ENCODE results near the gene MMEL1.

Gene MMEL1

DNA sequence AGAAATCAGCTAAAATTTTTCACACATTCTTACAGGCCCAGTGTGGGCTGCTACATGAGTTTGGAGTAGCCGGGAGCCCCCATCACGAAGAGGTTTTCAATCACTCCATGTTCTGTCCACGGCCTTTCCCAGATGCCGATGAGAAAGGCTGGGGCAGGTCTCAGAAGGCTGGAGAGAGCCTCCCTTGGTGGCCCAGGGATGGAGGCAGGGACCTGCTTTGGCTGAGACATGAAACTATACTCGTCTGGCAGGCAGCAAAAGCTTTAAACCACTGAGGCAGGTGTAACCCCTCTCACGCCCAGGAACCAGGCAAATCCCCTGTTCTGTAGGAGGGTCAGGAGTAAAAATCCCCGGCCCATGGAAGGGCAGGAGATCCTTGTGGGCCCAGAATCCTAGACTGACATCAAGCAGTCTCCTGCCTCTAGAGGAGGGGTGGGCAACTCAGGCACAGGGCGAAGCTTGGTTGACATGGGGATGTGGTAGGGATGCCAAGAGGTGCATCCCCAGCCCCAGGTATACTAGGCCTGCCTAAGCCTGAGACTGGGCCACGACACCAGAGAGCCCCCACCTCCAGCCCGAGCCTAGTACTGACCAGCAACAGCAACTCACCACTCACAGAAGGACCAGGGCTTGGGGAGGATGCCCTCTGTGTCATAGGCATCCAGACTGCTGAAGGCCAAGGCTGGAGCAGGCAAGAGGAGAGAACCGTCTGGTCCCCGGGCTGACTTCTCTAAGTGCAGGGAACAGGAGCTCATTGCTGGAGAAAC, 9.1 kb downstream of the MMEL1 start:
- no peaks in the 10 kb centered on the region for H3K79me1 ChIP-seq (ENCODE audit: low read length)
- H2BK12ac ChIP-seq (ENCODE audit: low read length), result no peak overlapping the region
- no peaks in the 10 kb centered on the region for H3K4me1 ChIP-seq (ENCODE audit: control insufficient read depth in 1 of 2, insufficient read depth in 2 of 2, low read length in 2 of 2)
- no peak overlapping the region for H2AK5ac ChIP-seq (ENCODE audit: low read length)
- H3K36me3 ChIP-seq (ENCODE audit: control insufficient read depth in 1 of 2, insufficient read depth in 2 of 2, low read length in 2 of 2), result no peaks in the 10 kb centered on the region
- H3K9ac ChIP-seq (ENCODE audit: low read length), result no peak overlapping the region
- H2AFZ ChIP-seq (ENCODE audit: insufficient read depth, low read length, poor library complexity), result no peak overlapping the region
- no peak overlapping the region for H2BK5ac ChIP-seq (ENCODE audit: low read depth, low read length, poor library complexity)
- H3K4me3 ChIP-seq (ENCODE audit: low read depth, low read length), result no peak overlapping the region
- H4K12ac ChIP-seq (ENCODE audit: low read depth, low read length), result no peak overlapping the region
- H3K9me3 ChIP-seq (ENCODE audit: insufficient read depth, low read depth, low read length), result peaks cover 21% of the 10 kb centered on the region
- no peak for DNase-seq
- H4K91ac ChIP-seq (ENCODE audit: low read depth, low read length), result no peak overlapping the region
- no peak overlapping the region for H2BK120ac ChIP-seq (ENCODE audit: insufficient read depth, low read length, poor library complexity)
- H3K4me2 ChIP-seq (ENCODE audit: low read length), result no peak overlapping the region
- H3K14ac ChIP-seq (ENCODE audit: low read length), result no peak overlapping the region
- WGBS (ENCODE audit: extremely low coverage, insufficient coverage, insufficient read length), result no CpG with 5 or more reads among the region's 12 CpGs
- no peak overlapping the region for H3K4ac ChIP-seq (ENCODE audit: low read depth, low read length)
- H3K18ac ChIP-seq (ENCODE audit: low read length), result no peak overlapping the region
- no peak overlapping the region for H3K23ac ChIP-seq (ENCODE audit: low read length)
- H3K27me3 ChIP-seq (ENCODE audit: insufficient read depth, low read length), result peaks cover 11% of the 10 kb centered on the region
- H3K27ac ChIP-seq (ENCODE audit: low read depth, low read length), result no peak overlapping the region
- H4K8ac ChIP-seq (ENCODE audit: low read depth, low read length), result no peak overlapping the region
- H3K79me2 ChIP-seq (ENCODE audit: control insufficient read depth, insufficient read depth, low read length, poor library complexity), result no peaks in the 10 kb centered on the region

DNA sequence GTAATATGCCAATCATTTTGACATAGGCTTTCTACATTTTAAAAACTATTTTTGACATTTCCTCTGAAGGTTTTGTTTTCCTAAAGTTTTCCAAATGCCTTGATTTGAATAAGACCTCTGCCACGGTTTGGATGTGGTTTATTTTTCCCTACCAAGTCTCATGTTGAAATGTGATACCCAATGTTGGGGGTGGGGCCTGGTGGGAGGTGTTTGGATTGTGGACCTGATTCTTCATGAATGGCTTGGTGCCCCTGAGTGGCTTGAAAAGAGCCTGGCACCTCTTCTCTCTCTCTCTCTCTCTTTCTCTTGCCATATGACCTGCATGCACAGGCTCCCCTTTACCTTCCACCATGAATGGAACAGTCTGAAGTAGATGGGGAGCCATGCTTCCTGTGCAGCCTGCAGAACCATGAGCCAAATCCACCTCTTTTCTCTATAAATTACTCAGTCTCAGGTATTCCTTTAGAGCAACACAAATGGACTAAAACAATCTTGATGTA, 14.8 kb downstream of the MMEL1 start:
- Histone ChIP-seq H4K91ac (ENCODE audit: low read depth, low read length) (no peak overlapping the region), H3K9me3 (ENCODE audit: insufficient read depth, low read depth, low read length) (peaks cover 18% of the 10 kb centered on the region), H3K9ac (ENCODE audit: low read length) (no peak overlapping the region), H3K79me2 (ENCODE audit: control insufficient read depth, insufficient read depth, low read length, poor library complexity) (no peaks in the 10 kb centered on the region), H3K4me2 (ENCODE audit: low read length) (no peak overlapping the region), H3K4ac (ENCODE audit: low read depth, low read length) (no peak overlapping the region), H4K8ac (ENCODE audit: low read depth, low read length) (no peak overlapping the region), H3K23ac (ENCODE audit: low read length) (no peak overlapping the region), H3K18ac (ENCODE audit: low read length) (no peak overlapping the region), H2BK12ac (ENCODE audit: low read length) (no peak overlapping the region), H3K4me1 (ENCODE audit: control insufficient read depth in 1 of 2, insufficient read depth in 2 of 2, low read length in 2 of 2) (no peaks in the 10 kb centered on the region), H2BK120ac (ENCODE audit: insufficient read depth, low read length, poor library complexity) (no peak overlapping the region), H3K14ac (ENCODE audit: low read length) (no peak overlapping the region), H3K79me1 (ENCODE audit: low read length) (no peaks in the 10 kb centered on the region), H2AK5ac (ENCODE audit: low read length) (no peak overlapping the region), H3K4me3 (ENCODE audit: low read depth, low read length) (no peak overlapping the region), H3K27me3 (ENCODE audit: insufficient read depth, low read length) (no peaks in the 10 kb centered on the region), H2AFZ (ENCODE audit: insufficient read depth, low read length, poor library complexity) (no peak overlapping the region), H3K27ac (ENCODE audit: low read depth, low read length) (no peak overlapping the region), H4K12ac (ENCODE audit: low read depth, low read length) (no peak overlapping the region), H3K36me3 (ENCODE audit: control insufficient read depth in 1 of 2, insufficient read depth in 2 of 2, low read length in 2 of 2) (no peaks in the 10 kb centered on the region), H2BK5ac (ENCODE audit: low read depth, low read length, poor library complexity) (no peak overlapping the region)
- no CpG with 5 or more reads among the region's 1 CpG for WGBS (ENCODE audit: extremely low coverage, insufficient coverage, insufficient read length)
- no peak for DNase-seq

DNA sequence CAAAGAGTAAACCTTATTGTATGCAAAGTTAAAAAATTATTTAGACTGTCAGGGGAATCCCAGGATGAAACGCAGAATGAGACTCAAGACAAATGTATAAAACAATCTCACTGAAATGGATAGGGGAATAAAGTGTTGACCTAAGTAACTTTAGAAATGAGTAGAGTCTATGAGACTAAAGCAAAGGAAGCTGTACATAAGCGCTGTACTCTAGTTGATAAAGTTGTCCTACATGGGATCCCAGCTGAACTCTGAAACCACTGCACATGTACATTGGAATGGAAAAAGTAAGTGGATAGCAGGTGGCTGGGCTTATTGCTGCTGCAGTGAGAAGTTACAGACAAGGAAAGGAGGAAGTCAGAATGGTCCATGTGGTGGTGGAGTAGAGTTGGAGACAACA, 18.7 kb downstream of the MMEL1 start:
- H4K12ac ChIP-seq (ENCODE audit: low read depth, low read length), result no peak overlapping the region
- no peak for DNase-seq
- no peak overlapping the region for H2AFZ ChIP-seq (ENCODE audit: insufficient read depth, low read length, poor library complexity)
- no peak overlapping the region for H3K27ac ChIP-seq (ENCODE audit: low read depth, low read length)
- no peak overlapping the region for H2BK120ac ChIP-seq (ENCODE audit: insufficient read depth, low read length, poor library complexity)
- no peak overlapping the region for H3K4me2 ChIP-seq (ENCODE audit: low read length)
- H4K91ac ChIP-seq (ENCODE audit: low read depth, low read length), result no peak overlapping the region
- no peak overlapping the region for H3K18ac ChIP-seq (ENCODE audit: low read length)
- no peak overlapping the region for H3K4ac ChIP-seq (ENCODE audit: low read depth, low read length)
- H3K9ac ChIP-seq (ENCODE audit: low read length), result no peak overlapping the region
- H2BK5ac ChIP-seq (ENCODE audit: low read depth, low read length, poor library complexity), result no peak overlapping the region
- no peaks in the 10 kb centered on the region for H3K4me1 ChIP-seq (ENCODE audit: control insufficient read depth in 1 of 2, insufficient read depth in 2 of 2, low read length in 2 of 2)
- H3K27me3 ChIP-seq (ENCODE audit: insufficient read depth, low read length), result no peaks in the 10 kb centered on the region
- H3K79me2 ChIP-seq (ENCODE audit: control insufficient read depth, insufficient read depth, low read length, poor library complexity), result no peaks in the 10 kb centered on the region
- H4K8ac ChIP-seq (ENCODE audit: low read depth, low read length), result no peak overlapping the region
- H3K23ac ChIP-seq (ENCODE audit: low read length), result no peak overlapping the region
- no peak overlapping the region for H2AK5ac ChIP-seq (ENCODE audit: low read length)
- H3K36me3 ChIP-seq (ENCODE audit: control insufficient read depth in 1 of 2, insufficient read depth in 2 of 2, low read length in 2 of 2), result no peaks in the 10 kb centered on the region
- H3K14ac ChIP-seq (ENCODE audit: low read length), result no peak overlapping the region
- H3K4me3 ChIP-seq (ENCODE audit: low read depth, low read length), result no peak overlapping the region
- peaks cover 21% of the 10 kb centered on the region for H3K9me3 ChIP-seq (ENCODE audit: insufficient read depth, low read depth, low read length)
- WGBS (ENCODE audit: extremely low coverage, insufficient coverage, insufficient read length), result no CpG with 5 or more reads among the region's 2 CpGs
- H3K79me1 ChIP-seq (ENCODE audit: low read length), result no peaks in the 10 kb centered on the region
- H2BK12ac ChIP-seq (ENCODE audit: low read length), result no peak overlapping the region

DNA sequence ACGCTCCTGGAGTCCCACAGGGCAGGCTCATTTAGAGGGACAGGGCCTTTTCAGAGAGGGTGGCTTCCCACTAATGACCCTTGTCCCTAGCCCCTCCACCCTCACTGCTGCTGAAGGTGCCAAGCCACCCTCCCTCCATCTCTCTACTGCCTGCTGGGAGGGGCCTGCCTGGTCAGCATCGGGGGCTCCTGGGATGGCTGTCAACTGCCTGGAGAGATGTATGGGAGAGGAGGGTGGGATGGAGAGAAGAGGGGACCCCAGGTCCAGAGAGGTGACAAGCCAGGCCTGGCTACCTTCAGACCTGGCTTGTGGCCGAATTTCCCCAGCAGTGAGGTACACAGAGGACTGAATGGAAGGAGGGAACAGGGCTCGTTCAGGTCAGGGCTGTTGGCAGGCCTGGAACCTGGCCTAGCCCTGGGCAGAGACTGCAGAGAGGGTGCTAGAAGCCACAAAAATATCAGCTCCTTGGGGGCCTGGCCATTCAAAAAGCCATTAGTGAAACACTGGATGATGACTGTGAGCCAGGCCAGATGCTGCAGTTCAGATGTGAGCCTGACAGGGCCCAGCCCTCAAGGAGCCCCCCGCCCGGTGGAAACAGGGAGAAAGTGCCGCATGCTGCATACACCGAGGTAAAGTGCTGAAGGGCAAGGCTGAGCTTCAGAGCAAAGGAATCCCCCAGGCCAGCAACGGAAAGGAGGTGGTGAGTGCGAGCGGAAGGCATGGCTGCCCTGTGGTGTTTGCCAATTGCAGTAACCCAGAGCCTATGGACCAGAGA, 20.0 kb downstream of the MMEL1 start:
- no peak overlapping the region for H3K4me3 ChIP-seq (ENCODE audit: low read depth, low read length)
- H2BK5ac ChIP-seq (ENCODE audit: low read depth, low read length, poor library complexity), result no peak overlapping the region
- no peak overlapping the region for H3K18ac ChIP-seq (ENCODE audit: low read length)
- H2AFZ ChIP-seq (ENCODE audit: insufficient read depth, low read length, poor library complexity), result no peak overlapping the region
- no peak overlapping the region for H2BK120ac ChIP-seq (ENCODE audit: insufficient read depth, low read length, poor library complexity)
- H3K9ac ChIP-seq (ENCODE audit: low read length), result no peak overlapping the region
- H3K27me3 ChIP-seq (ENCODE audit: insufficient read depth, low read length), result no peaks in the 10 kb centered on the region
- H4K91ac ChIP-seq (ENCODE audit: low read depth, low read length), result no peak overlapping the region
- no peak overlapping the region for H2AK5ac ChIP-seq (ENCODE audit: low read length)
- DNase-seq, result no peak
- no peak overlapping the region for H4K8ac ChIP-seq (ENCODE audit: low read depth, low read length)
- H3K14ac ChIP-seq (ENCODE audit: low read length), result no peak overlapping the region
- H3K36me3 ChIP-seq (ENCODE audit: control insufficient read depth in 1 of 2, insufficient read depth in 2 of 2, low read length in 2 of 2), result no peaks in the 10 kb centered on the region
- no peak overlapping the region for H4K12ac ChIP-seq (ENCODE audit: low read depth, low read length)
- WGBS (ENCODE audit: extremely low coverage, insufficient coverage, insufficient read length), result no CpG with 5 or more reads among the region's 11 CpGs
- no peaks in the 10 kb centered on the region for H3K4me1 ChIP-seq (ENCODE audit: control insufficient read depth in 1 of 2, insufficient read depth in 2 of 2, low read length in 2 of 2)
- H3K79me2 ChIP-seq (ENCODE audit: control insufficient read depth, insufficient read depth, low read length, poor library complexity), result no peaks in the 10 kb centered on the region
- H3K4ac ChIP-seq (ENCODE audit: low read depth, low read length), result no peak overlapping the region
- H3K79me1 ChIP-seq (ENCODE audit: low read length), result no peaks in the 10 kb centered on the region
- H2BK12ac ChIP-seq (ENCODE audit: low read length), result no peak overlapping the region
- no peak overlapping the region for H3K4me2 ChIP-seq (ENCODE audit: low read length)
- H3K23ac ChIP-seq (ENCODE audit: low read length), result no peak overlapping the region
- H3K27ac ChIP-seq (ENCODE audit: low read depth, low read length), result no peak overlapping the region
- peaks cover 17% of the 10 kb centered on the region for H3K9me3 ChIP-seq (ENCODE audit: insufficient read depth, low read depth, low read length)
